ENCODE data around the gene MRPL38. TPM values are rescaled to one million over a fixed set of nuclear protein-coding genes. Genes with fewer than 3 reads are reported as not detected.

The MRPL38 gene
- total RNA-seq, 1 experiment from 2014 or later, result 146 TPM

- no peak for TF ChIP-seq FOXP4 (CRISPR knock-in tag; IDR thresholded peaks at IDR 0.05)
- TF ChIP-seq MXD4 (CRISPR knock-in tag; IDR thresholded peaks at IDR 0.05; ENCODE audit: borderline replicate concordance), result no peak
- TF ChIP-seq STAT6 (CRISPR knock-in tag; conservative IDR thresholded peaks at IDR 0.05; ENCODE audit: low read depth), result no peak
- TF ChIP-seq E2F4 (CRISPR knock-in tag; IDR thresholded peaks at IDR 0.05; ENCODE audit: borderline replicate concordance, low read depth), result no peak
- no peak for TF ChIP-seq JAZF1 (CRISPR knock-in tag; IDR thresholded peaks at IDR 0.05)
- TF ChIP-seq RELA (CRISPR knock-in tag; IDR thresholded peaks at IDR 0.05; ENCODE audit: borderline replicate concordance), result no peak
- no peak for TF ChIP-seq ZNF121 (CRISPR knock-in tag; IDR thresholded peaks at IDR 0.05)
Observed at GRCh38 chr17:75849279-75849646, 55.4 kb downstream of the MRPL38 start (continued).

Other genes with a start within 250 kb of the MRPL38 start
- gene RECQL5, start 237.7 kb downstream of the MRPL38 start, total RNA-seq (2021), result 48.9 to 53.1 TPM (median 51.0 TPM) in 3 replicates
- 67.5 to 86.8 TPM (median 72.0 TPM) in 3 replicates for gene SAP30BP, start 237.5 kb downstream of the MRPL38 start, total RNA-seq (2021)
- gene ITGB4, start 183.4 kb downstream of the MRPL38 start, total RNA-seq (2021), result 9.5 to 11.2 TPM (median 10.6 TPM) in 3 replicates
- gene GALK1, start 139.7 kb downstream of the MRPL38 start, total RNA-seq (2021), result 42.2 to 49.9 TPM (median 49.4 TPM) in 3 replicates
- 35.0 to 37.8 TPM (median 35.4 TPM) in 3 replicates for gene UNK, start 120.1 kb downstream of the MRPL38 start, total RNA-seq (2021)
- 12.1 to 13.8 TPM (median 13.1 TPM) in 3 replicates for gene UNC13D, start 60.5 kb downstream of the MRPL38 start, total RNA-seq (2021)
- 64.3 to 69.4 TPM (median 68.8 TPM) in 3 replicates for gene WBP2, start 49.5 kb downstream of the MRPL38 start, total RNA-seq (2021)
- 4.4 to 10.0 TPM (median 6.8 TPM) in 3 replicates for gene TRIM47, start 26.3 kb downstream of the MRPL38 start, total RNA-seq (2021)
- gene TRIM65, start 7.9 kb downstream of the MRPL38 start, total RNA-seq (2021), result 51.3 to 56.4 TPM (median 51.4 TPM) in 3 replicates
- 19.8 to 23.7 TPM (median 21.0 TPM) in 3 replicates for gene FBF1, start 36.2 kb upstream of the MRPL38 start, total RNA-seq (2021)
- gene ACOX1, start 74.3 kb upstream of the MRPL38 start, total RNA-seq (2021), result 32.4 to 40.9 TPM (median 32.5 TPM) in 3 replicates
- gene TEN1, start 74.4 kb upstream of the MRPL38 start, total RNA-seq (2021), result 15.6 to 18.4 TPM (median 17.2 TPM) in 3 replicates
- 9.5 to 11.3 TPM (median 10.2 TPM) in 3 replicates for gene CDK3, start 96.0 kb upstream of the MRPL38 start, total RNA-seq (2021)
- 0.46 to 1.3 TPM (median 0.62 TPM) in 3 replicates for gene EVPL, start 122.4 kb upstream of the MRPL38 start, total RNA-seq (2021)
- 80.5 to 90.7 TPM (median 82.0 TPM) in 3 replicates for gene SRP68, start 167.6 kb upstream of the MRPL38 start, total RNA-seq (2021)
- 1.7 to 2.9 TPM (median 2.0 TPM) in 3 replicates for gene GALR2, start 169.9 kb upstream of the MRPL38 start, total RNA-seq (2021)
- 0.07 to 0.28 TPM (median 0.11 TPM) in 3 replicates for gene ZACN, start 174.3 kb upstream of the MRPL38 start, total RNA-seq (2021)
- gene EXOC7, start 198.9 kb upstream of the MRPL38 start, total RNA-seq (2021), result 90.0 to 126 TPM (median 96.2 TPM) in 3 replicates
- gene FOXJ1, start 236.4 kb upstream of the MRPL38 start, total RNA-seq (2021), result 6.2 to 11.8 TPM (median 6.8 TPM) in 3 replicates